Thoracic aorta (tissue), 2 donors: ENCODE results near the gene TIMM10B. TPM values are rescaled to one million over a fixed set of nuclear protein-coding genes. Genes with fewer than 3 reads are reported as not detected.
A peak's percentile ranks its signal among the peaks of the same experiment; 100 is the strongest.

Experiments
- ATAC-seq: fragments of 150-250 bp; one replicate; pipeline ENCODE4 v1.8.0; 2017; ENCODE audit warnings: low read depth; ENCODE audit not compliant: insufficient number of reproducible peaks, low FRiP score
- DNase-seq: peaks from one replicate; pipeline ENCODE4 v3.0.0-alpha.2; 2020; ENCODE audit warnings: low spot score
- H3K27ac ChIP-seq, 2 donors: fragments of 200-600 bp; sonication (generic); 1 replicate in 1 of 2; 2 replicates in 1 of 2; pipeline ENCODE4 v1.5.1; 2016; ENCODE audit warnings: mild to moderate bottlenecking in 2 of 2, moderate library complexity in 2 of 2
- H3K27me3 ChIP-seq: fragments of 200-600 bp; sonication (generic); replicated peaks from 2 replicates; pipeline ENCODE4 v1.6.0; 2016; ENCODE audit warnings: mild to moderate bottlenecking; ENCODE audit not compliant: insufficient read depth
- H3K36me3 ChIP-seq: fragments of 200-600 bp; sonication (generic); one replicate; pipeline ENCODE4 v1.5.1; 2016
- H3K4me1 ChIP-seq, 2 donors: fragments of 200-600 bp; sonication (generic); 1 replicate in 1 of 2; 2 replicates in 1 of 2; pipeline versions ENCODE4 v1.5.1 to v1.6.0; 2016; ENCODE audit warnings: low read depth in 2 of 2, mild to moderate bottlenecking in 1 of 2; ENCODE audit not compliant: control insufficient read depth in 1 of 2
- H3K4me3 ChIP-seq: fragments of 200-600 bp; sonication (generic); 2 replicates; pipeline ENCODE4 v1.5.1; 2016; ENCODE audit warnings: mild to moderate bottlenecking
- H3K9me3 ChIP-seq: fragments of 200-600 bp; sonication (generic); 2 replicates; pipeline ENCODE4 v1.5.1; 2016
- total RNA-seq, 2 donors: library from RNA; depleted of rRNA; stranded (reverse); fragments of >200 nt; gene quantifications; one replicate each; pipeline versions ENCODE4 v1.1.0 to v1.2.3, GENCODE V29; 2016
- TF ChIP-seq, protein P1 (sequence below): fragments of 200-600 bp; sonication (generic); IDR thresholded peaks from one replicate; pipeline ENCODE4 v1.5.1; 2019; ENCODE audit warnings: antibody characterized with exemption

The TIMM10B gene
- total RNA-seq, 2 donors from 2014 or later, result 47.7 to 49.9 TPM

DNA sequence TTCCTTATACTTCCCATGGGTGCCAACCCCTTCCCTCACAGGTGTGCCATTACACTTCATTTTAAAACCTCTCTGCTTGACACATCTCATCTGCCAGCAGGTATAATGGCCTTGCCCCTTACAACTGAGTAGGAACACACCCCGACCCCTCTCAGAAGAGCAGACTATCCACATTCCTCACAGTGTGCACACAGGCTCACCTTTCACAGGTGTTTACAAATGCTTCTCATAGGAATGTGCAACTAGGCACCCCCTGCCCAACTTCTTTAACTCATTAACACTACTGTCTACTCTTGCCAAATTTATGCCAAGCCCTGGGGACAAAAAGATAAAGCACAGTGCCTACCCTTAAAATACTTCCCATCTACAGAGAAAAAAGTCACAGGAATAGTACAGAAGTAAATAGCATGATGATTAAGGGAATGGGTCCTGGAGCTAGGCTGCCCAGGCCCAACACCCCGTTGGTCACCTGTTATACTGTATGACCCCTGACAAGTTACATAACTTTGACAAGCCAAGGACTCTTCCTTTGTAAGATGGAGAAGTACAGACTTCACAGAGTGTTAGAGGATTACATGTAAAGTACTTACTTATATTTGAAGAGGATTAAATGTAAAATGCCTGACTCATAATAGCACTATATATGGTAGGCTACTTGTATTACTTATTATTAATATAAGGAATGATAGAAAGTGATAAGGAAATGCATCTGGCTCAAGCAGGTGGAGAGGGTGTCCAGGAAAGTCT, 22.8 kb upstream of the TIMM10B start:
- Histone ChIP-seq H3K36me3 (peaks cover 54% of the 10 kb centered on the region), H3K9me3 (no peaks in the 10 kb centered on the region), H3K4me3 (no peak overlapping the region), H3K27ac (no peak overlapping the region), H3K27me3 (no peaks in the 10 kb centered on the region), H3K4me1 (no peaks in the 10 kb centered on the region)
- TF ChIP-seq, protein P1, sequence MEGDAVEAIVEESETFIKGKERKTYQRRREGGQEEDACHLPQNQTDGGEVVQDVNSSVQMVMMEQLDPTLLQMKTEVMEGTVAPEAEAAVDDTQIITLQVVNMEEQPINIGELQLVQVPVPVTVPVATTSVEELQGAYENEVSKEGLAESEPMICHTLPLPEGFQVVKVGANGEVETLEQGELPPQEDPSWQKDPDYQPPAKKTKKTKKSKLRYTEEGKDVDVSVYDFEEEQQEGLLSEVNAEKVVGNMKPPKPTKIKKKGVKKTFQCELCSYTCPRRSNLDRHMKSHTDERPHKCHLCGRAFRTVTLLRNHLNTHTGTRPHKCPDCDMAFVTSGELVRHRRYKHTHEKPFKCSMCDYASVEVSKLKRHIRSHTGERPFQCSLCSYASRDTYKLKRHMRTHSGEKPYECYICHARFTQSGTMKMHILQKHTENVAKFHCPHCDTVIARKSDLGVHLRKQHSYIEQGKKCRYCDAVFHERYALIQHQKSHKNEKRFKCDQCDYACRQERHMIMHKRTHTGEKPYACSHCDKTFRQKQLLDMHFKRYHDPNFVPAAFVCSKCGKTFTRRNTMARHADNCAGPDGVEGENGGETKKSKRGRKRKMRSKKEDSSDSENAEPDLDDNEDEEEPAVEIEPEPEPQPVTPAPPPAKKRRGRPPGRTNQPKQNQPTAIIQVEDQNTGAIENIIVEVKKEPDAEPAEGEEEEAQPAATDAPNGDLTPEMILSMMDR, result no peak
- ATAC-seq (no peak), DNase-seq (no peak)

DNA sequence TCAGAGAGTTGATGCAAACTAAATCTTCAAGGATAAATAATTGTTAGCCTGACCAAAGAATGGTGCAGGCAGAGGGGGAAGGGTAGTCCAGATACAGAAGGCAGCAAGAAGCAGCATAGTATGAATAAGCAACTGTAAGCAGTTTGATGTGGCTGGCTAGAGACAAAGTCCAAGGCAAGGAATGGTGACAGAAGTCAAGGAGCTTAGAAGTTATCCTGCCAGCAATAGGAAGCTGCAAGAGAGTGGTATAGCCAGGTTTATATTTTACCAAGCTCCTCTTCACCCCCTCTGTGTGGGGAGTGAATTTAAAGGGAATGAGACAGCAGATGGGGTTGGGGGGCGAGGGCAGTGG, 22.2 kb upstream of the TIMM10B start:
- DNase-seq (no peak), ATAC-seq (no peak)
- Histone ChIP-seq H3K36me3 (peaks cover 55% of the 10 kb centered on the region), H3K4me3 (no peak overlapping the region), H3K9me3 (no peaks in the 10 kb centered on the region), H3K27ac (no peak overlapping the region), H3K27me3 (no peaks in the 10 kb centered on the region), H3K4me1 (no peaks in the 10 kb centered on the region)
- TF ChIP-seq, protein P1, result no peak

DNA sequence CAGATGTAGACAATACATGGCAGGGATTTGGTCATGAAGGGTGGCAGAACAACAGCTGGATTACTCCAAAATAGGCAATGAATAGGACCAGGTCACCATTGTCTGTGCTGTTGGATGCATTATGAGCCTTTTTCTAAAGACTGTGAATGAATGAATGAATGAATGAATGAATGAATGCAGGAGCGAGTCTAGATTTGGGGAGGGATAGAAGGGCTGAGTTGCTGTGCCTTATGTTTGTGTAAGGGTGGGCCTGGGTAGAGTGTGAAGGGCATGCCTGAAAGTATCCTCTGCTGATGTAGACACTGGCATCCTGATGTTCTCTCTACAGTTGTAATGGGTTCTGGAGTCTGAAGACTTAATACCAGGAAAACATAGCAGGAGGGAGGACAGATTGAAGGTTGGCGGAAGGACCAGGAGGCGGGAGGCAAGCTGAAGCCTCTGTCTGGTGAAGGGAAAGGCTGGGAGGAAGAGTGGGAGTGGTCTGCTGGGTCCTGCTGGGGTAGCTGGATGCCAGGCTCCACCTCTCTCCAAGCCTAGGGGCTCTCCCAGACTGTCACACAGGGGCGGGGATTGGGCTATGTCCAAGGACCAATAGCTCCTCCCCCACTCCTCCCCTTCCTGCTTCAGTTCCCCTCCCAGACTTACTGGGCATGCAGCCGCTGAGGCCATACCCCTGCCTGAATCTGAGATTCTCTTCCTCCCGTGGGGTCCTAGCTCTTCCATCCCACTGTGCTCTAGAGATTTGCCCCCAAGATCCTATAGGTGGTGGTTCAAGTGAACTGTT, 12.4 kb upstream of the TIMM10B start:
- TF ChIP-seq, protein P1, result no peak
- peaks cover 12 to 26% of the 10 kb centered on the region in 2 donors for H3K4me1 ChIP-seq
- peak overlapping the region; percentile 10 for H3K4me3 ChIP-seq
- peak; percentile 68 for DNase-seq
- H3K36me3 ChIP-seq, result peaks cover 7% of the 10 kb centered on the region
- ATAC-seq, result peak; percentile 59
- no peaks in the 10 kb centered on the region for H3K9me3 ChIP-seq
- H3K27ac ChIP-seq, result peak overlapping the region; percentile 15 to 51
- H3K27me3 ChIP-seq, result no peaks in the 10 kb centered on the region

DNA sequence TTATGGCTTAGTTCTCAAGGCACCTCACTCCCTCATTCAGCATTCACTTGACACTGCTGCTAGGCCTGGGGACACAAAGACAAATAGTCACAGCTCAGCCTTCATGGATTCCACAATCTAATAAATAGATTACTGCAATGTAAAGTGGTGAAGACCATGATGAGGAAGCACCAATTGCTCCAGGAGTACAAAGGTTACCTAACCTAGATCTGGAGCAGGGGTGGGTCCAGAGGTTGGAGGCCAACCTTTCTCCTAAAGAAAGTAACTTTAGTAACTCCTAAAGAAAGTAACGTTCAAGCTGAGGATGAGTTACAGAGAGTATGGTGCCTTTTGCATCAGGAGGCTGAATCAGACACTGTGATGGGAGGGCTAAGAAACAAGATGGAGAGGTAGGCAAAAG, 11.7 kb upstream of the TIMM10B start:
- no peak for ATAC-seq
- Histone ChIP-seq H3K4me1 (peaks cover 12 to 26% of the 10 kb centered on the region in 2 donors), H3K36me3 (peaks cover 1% of the 10 kb centered on the region), H3K27me3 (no peaks in the 10 kb centered on the region), H3K27ac (peak overlapping the region; percentile 15 to 51), H3K4me3 (peak overlapping the region; percentile 10), H3K9me3 (no peaks in the 10 kb centered on the region)
- TF ChIP-seq, protein P1, result no peak
- DNase-seq, result no peak

DNA sequence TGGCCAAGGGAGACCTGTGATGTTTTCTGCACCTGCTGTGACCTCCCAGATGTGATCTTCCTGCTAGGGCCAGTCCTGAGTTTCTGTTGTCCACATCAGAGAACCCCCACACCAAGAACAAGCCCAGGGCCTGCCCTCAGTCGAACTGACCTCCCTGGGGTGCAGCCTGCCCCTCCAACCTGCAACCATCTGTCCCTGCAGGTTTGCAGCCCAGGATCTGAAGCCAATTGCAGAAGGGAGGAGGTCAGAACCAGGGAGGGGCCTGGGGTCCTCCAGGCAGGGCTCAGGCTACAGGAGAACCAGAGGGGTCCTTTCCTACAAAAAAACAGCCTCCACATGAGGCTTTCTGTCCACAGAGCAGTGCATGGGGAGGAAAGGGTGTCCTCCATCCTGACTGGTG, 8.4 kb upstream of the TIMM10B start:
- TF ChIP-seq, protein P1, result no peak
- Histone ChIP-seq H3K4me3 (peak overlapping the region; percentile 94), H3K4me1 (peaks cover 15 to 26% of the 10 kb centered on the region in 2 donors), H3K36me3 (peaks cover 12% of the 10 kb centered on the region), H3K9me3 (no peaks in the 10 kb centered on the region), H3K27me3 (no peaks in the 10 kb centered on the region), H3K27ac (no peak overlapping the region)
- ATAC-seq, result no peak
- DNase-seq, result no peak
